ENCODE measurements around the gene KRT4. TPM values are rescaled to one million over a fixed set of nuclear protein-coding genes. Genes with fewer than 3 reads are reported as not detected.

Gene KRT4
- total RNA-seq, 1 donor from 2014 or later = not detected

- intact Hi-C loops (cut with micrococcal nuclease) = no loop called here
These were observed 19.2 kb downstream of the KRT4 start for GRCh38 chr12:52794479-52795331.

GRCh38 chr12:52792185-52793029, 21.5 kb downstream of the KRT4 start:
- intact Hi-C loops (cut with micrococcal nuclease) = no loop called here

- intact Hi-C loops (cut with micrococcal nuclease) = no loop called here
These were observed 22.4 kb downstream of the KRT4 start for GRCh38 chr12:52791271-52792184.

- intact Hi-C loops (cut with micrococcal nuclease) = no loop called here
These were observed 23.3 kb downstream of the KRT4 start for GRCh38 chr12:52790427-52791270.

- intact Hi-C loops (cut with micrococcal nuclease) = no loop called here
These were observed 24.1 kb downstream of the KRT4 start for GRCh38 chr12:52789637-52790426.

GRCh38 chr12:52788876-52789636, 24.9 kb downstream of the KRT4 start:
- intact Hi-C loops (cut with micrococcal nuclease) = no loop called here

- intact Hi-C loops (cut with micrococcal nuclease) = no loop called here
These were observed 25.6 kb downstream of the KRT4 start for GRCh38 chr12:52788192-52788875.

- intact Hi-C loops (cut with micrococcal nuclease) = no loop called here
These were observed 26.4 kb downstream of the KRT4 start for GRCh38 chr12:52787324-52788191.

- intact Hi-C loops (cut with micrococcal nuclease) = no loop called here
These were observed 29.0 kb downstream of the KRT4 start for GRCh38 chr12:52784909-52785308.

- intact Hi-C loops (cut with micrococcal nuclease) = no loop called here
These were observed 30.2 kb downstream of the KRT4 start for GRCh38 chr12:52783563-52784316.

GRCh38 chr12:52782502-52782901, 31.4 kb downstream of the KRT4 start:
- intact Hi-C loops (cut with micrococcal nuclease) = no loop called here

- intact Hi-C loops (cut with micrococcal nuclease) = no loop called here
These were observed 32.4 kb downstream of the KRT4 start for GRCh38 chr12:52781399-52782082.

GRCh38 chr12:52779914-52780313, 34.0 kb downstream of the KRT4 start:
- intact Hi-C loops (cut with micrococcal nuclease) = no loop called here

GRCh38 chr12:52778833-52779232, 35.1 kb downstream of the KRT4 start:
- intact Hi-C loops (cut with micrococcal nuclease) = no loop called here

- intact Hi-C loops (cut with micrococcal nuclease) = no loop called here
These were observed 36.4 kb downstream of the KRT4 start for GRCh38 chr12:52777566-52777965.

- intact Hi-C loops (cut with micrococcal nuclease) = no loop called here
These were observed 37.0 kb downstream of the KRT4 start, which contains the start of gene KRT76 for GRCh38 chr12:52776913-52777395. Gene KRT76 (minus strand): TSS chr12:52777345. CDS start chr12:52777291, 54 bp downstream.

Measured in T-helper 2 cell treated with Interferon-gamma antibody and Interleukin-4, amounts not matched to agents 100 ng/mL and 5 ng/mL, for 36 hours (primary cell).